Panc1 (cell line): ENCODE measurements around the gene PYGM.

Experiments used
- CTCF ChIP-seq: fragments of 450-650 bp; IDR thresholded peaks from 2 replicates; pipeline ENCODE4 v1.5.1; 2017; ENCODE audit warnings: mild to moderate bottlenecking
- POLR2AphosphoS5 ChIP-seq: IDR thresholded peaks from 2 replicates; pipeline ENCODE4 v1.6.1; 2012; ENCODE audit warnings: mild to moderate bottlenecking, low read depth, low read length, moderate library complexity

GRCh38 chr11:64804346-64805210 lies 44.8 kb upstream of the PYGM start:
- no peak for TF ChIP-seq CTCF
- TF ChIP-seq POLR2AphosphoS5, result no peak
